ENCODE results near the gene MCU.

MCU gene

GRCh38 chr10:72793752-72794151, 101.8 kb downstream of the MCU start:
- Histone ChIP-seq H3K36me3 (ENCODE audit: control insufficient read depth in 5 of 5, insufficient read depth in 5 of 5, low read length in 5 of 5) (peaks cover 0 to 4% (median 0%) of the 10 kb centered on the region in 5 donors), H3K9me3 (ENCODE audit: control insufficient read depth in 5 of 5, low read length in 5 of 5) (no peaks in the 10 kb centered on the region), H3K9ac (ENCODE audit: low read length in 5 of 5) (no peak overlapping the region), H3K27me3 (ENCODE audit: control insufficient read depth in 5 of 5, insufficient read depth in 4 of 5, low read length in 5 of 5) (no peaks in the 10 kb centered on the region), H3K4me1 (ENCODE audit: control insufficient read depth in 5 of 5, insufficient read depth in 5 of 5, low read length in 5 of 5) (peaks cover 0 to 9% (median 0%) of the 10 kb centered on the region in 5 donors), H3K4me3 (ENCODE audit: low read depth in 1 of 5, low read length in 5 of 5) (no peak overlapping the region), H3K27ac (ENCODE audit: low read depth, low read length) (peak overlapping the region; percentile 54)

GRCh38 chr10:72794260-72794659, 102.3 kb downstream of the MCU start:
- H3K27me3 ChIP-seq (ENCODE audit: control insufficient read depth in 5 of 5, insufficient read depth in 4 of 5, low read length in 5 of 5): no peaks in the 10 kb centered on the region
- H3K4me3 ChIP-seq (ENCODE audit: low read depth in 1 of 5, low read length in 5 of 5): no peak overlapping the region
- peaks cover 0 to 9% (median 0%) of the 10 kb centered on the region in 5 donors for H3K4me1 ChIP-seq (ENCODE audit: control insufficient read depth in 5 of 5, insufficient read depth in 5 of 5, low read length in 5 of 5)
- H3K36me3 ChIP-seq (ENCODE audit: control insufficient read depth in 5 of 5, insufficient read depth in 5 of 5, low read length in 5 of 5): peaks cover 0 to 4% (median 0%) of the 10 kb centered on the region in 5 donors
- peak overlapping the region; percentile 54 for H3K27ac ChIP-seq (ENCODE audit: low read depth, low read length)
- no peaks in the 10 kb centered on the region for H3K9me3 ChIP-seq (ENCODE audit: control insufficient read depth in 5 of 5, low read length in 5 of 5)
- no peak overlapping the region for H3K9ac ChIP-seq (ENCODE audit: low read length in 5 of 5)

- H3K4me3 ChIP-seq (ENCODE audit: low read depth in 1 of 5, low read length in 5 of 5): no peak overlapping the region
Observed at GRCh38 chr10:72796042-72796441, 104.1 kb downstream of the MCU start.

GRCh38 chr10:72796538-72796937, 104.6 kb downstream of the MCU start:
- Histone ChIP-seq H3K27me3 (ENCODE audit: control insufficient read depth in 5 of 5, insufficient read depth in 4 of 5, low read length in 5 of 5) (no peaks in the 10 kb centered on the region), H3K27ac (ENCODE audit: low read depth, low read length) (no peak overlapping the region), H3K9me3 (ENCODE audit: control insufficient read depth in 5 of 5, low read length in 5 of 5) (no peaks in the 10 kb centered on the region), H3K9ac (ENCODE audit: low read length in 5 of 5) (no peak overlapping the region), H3K4me1 (ENCODE audit: control insufficient read depth in 5 of 5, insufficient read depth in 5 of 5, low read length in 5 of 5) (peaks cover 0 to 12% (median 0%) of the 10 kb centered on the region in 5 donors), H3K36me3 (ENCODE audit: control insufficient read depth in 5 of 5, insufficient read depth in 5 of 5, low read length in 5 of 5) (peaks cover 0 to 4% (median 0%) of the 10 kb centered on the region in 5 donors), H3K4me3 (ENCODE audit: low read depth in 1 of 5, low read length in 5 of 5) (no peak overlapping the region)

More at GRCh38 chr10:72796042-72796441, 104.1 kb downstream of the MCU start:
- no peaks in the 10 kb centered on the region for H3K9me3 ChIP-seq (ENCODE audit: control insufficient read depth in 5 of 5, low read length in 5 of 5)
- no peaks in the 10 kb centered on the region for H3K27me3 ChIP-seq (ENCODE audit: control insufficient read depth in 5 of 5, insufficient read depth in 4 of 5, low read length in 5 of 5)
- no peak overlapping the region for H3K9ac ChIP-seq (ENCODE audit: low read length in 5 of 5)
- no peak overlapping the region for H3K27ac ChIP-seq (ENCODE audit: low read depth, low read length)
- H3K36me3 ChIP-seq (ENCODE audit: control insufficient read depth in 5 of 5, insufficient read depth in 5 of 5, low read length in 5 of 5): peaks cover 0 to 4% (median 0%) of the 10 kb centered on the region in 5 donors
- H3K4me1 ChIP-seq (ENCODE audit: control insufficient read depth in 5 of 5, insufficient read depth in 5 of 5, low read length in 5 of 5): peaks cover 0 to 9% (median 0%) of the 10 kb centered on the region in 5 donors

- Histone ChIP-seq H3K9me3 (ENCODE audit: control insufficient read depth in 5 of 5, low read length in 5 of 5) (no peaks in the 10 kb centered on the region), H3K36me3 (ENCODE audit: control insufficient read depth in 5 of 5, insufficient read depth in 5 of 5, low read length in 5 of 5) (no peaks in the 10 kb centered on the region), H3K27me3 (ENCODE audit: control insufficient read depth in 5 of 5, insufficient read depth in 4 of 5, low read length in 5 of 5) (no peaks in the 10 kb centered on the region), H3K4me1 (ENCODE audit: control insufficient read depth in 5 of 5, insufficient read depth in 5 of 5, low read length in 5 of 5) (peaks cover 0 to 19% (median 2%) of the 10 kb centered on the region in 5 donors), H3K4me3 (ENCODE audit: low read depth in 1 of 5, low read length in 5 of 5) (no peak overlapping the region), H3K9ac (ENCODE audit: low read length in 5 of 5) (no peak overlapping the region), H3K27ac (ENCODE audit: low read depth, low read length) (no peak overlapping the region)
Observed at GRCh38 chr10:72800000-72800740, 108.2 kb downstream of the MCU start.

- no peaks in the 10 kb centered on the region for H3K27me3 ChIP-seq (ENCODE audit: control insufficient read depth in 5 of 5, insufficient read depth in 4 of 5, low read length in 5 of 5)
- no peaks in the 10 kb centered on the region for H3K36me3 ChIP-seq (ENCODE audit: control insufficient read depth in 5 of 5, insufficient read depth in 5 of 5, low read length in 5 of 5)
- H3K9me3 ChIP-seq (ENCODE audit: control insufficient read depth in 5 of 5, low read length in 5 of 5): no peaks in the 10 kb centered on the region
- no peak overlapping the region for H3K4me3 ChIP-seq (ENCODE audit: low read depth in 1 of 5, low read length in 5 of 5)
- no peak overlapping the region for H3K27ac ChIP-seq (ENCODE audit: low read depth, low read length)
- no peak overlapping the region for H3K9ac ChIP-seq (ENCODE audit: low read length in 5 of 5)
- peaks cover 0 to 19% (median 2%) of the 10 kb centered on the region in 5 donors for H3K4me1 ChIP-seq (ENCODE audit: control insufficient read depth in 5 of 5, insufficient read depth in 5 of 5, low read length in 5 of 5)
Observed at GRCh38 chr10:72800741-72801092, 108.8 kb downstream of the MCU start.

GRCh38 chr10:72801263-72801868, 109.4 kb downstream of the MCU start:
- H3K9me3 ChIP-seq (ENCODE audit: control insufficient read depth in 5 of 5, low read length in 5 of 5): no peaks in the 10 kb centered on the region
- no peak overlapping the region for H3K27ac ChIP-seq (ENCODE audit: low read depth, low read length)
- no peak overlapping the region for H3K9ac ChIP-seq (ENCODE audit: low read length in 5 of 5)
- H3K4me1 ChIP-seq (ENCODE audit: control insufficient read depth in 5 of 5, insufficient read depth in 5 of 5, low read length in 5 of 5): peaks cover 0 to 19% (median 2%) of the 10 kb centered on the region in 5 donors
- H3K27me3 ChIP-seq (ENCODE audit: control insufficient read depth in 5 of 5, insufficient read depth in 4 of 5, low read length in 5 of 5): no peaks in the 10 kb centered on the region
- H3K4me3 ChIP-seq (ENCODE audit: low read depth in 1 of 5, low read length in 5 of 5): no peak overlapping the region
- no peaks in the 10 kb centered on the region for H3K36me3 ChIP-seq (ENCODE audit: control insufficient read depth in 5 of 5, insufficient read depth in 5 of 5, low read length in 5 of 5)

- H3K27ac ChIP-seq (ENCODE audit: low read depth, low read length): peak overlapping the region; percentile 70
- no peaks in the 10 kb centered on the region for H3K27me3 ChIP-seq (ENCODE audit: control insufficient read depth in 5 of 5, insufficient read depth in 4 of 5, low read length in 5 of 5)
- no peak overlapping the region for H3K9ac ChIP-seq (ENCODE audit: low read length in 5 of 5)
- peak overlapping the region in 1 of 5 donors; percentile 55 for H3K4me3 ChIP-seq (ENCODE audit: low read depth in 1 of 5, low read length in 5 of 5)
- H3K4me1 ChIP-seq (ENCODE audit: control insufficient read depth in 5 of 5, insufficient read depth in 5 of 5, low read length in 5 of 5): peaks cover 0 to 19% (median 2%) of the 10 kb centered on the region in 5 donors
- no peaks in the 10 kb centered on the region for H3K36me3 ChIP-seq (ENCODE audit: control insufficient read depth in 5 of 5, insufficient read depth in 5 of 5, low read length in 5 of 5)
- H3K9me3 ChIP-seq (ENCODE audit: control insufficient read depth in 5 of 5, low read length in 5 of 5): no peaks in the 10 kb centered on the region
Observed at GRCh38 chr10:72802332-72802731, 110.4 kb downstream of the MCU start.

- H3K9ac ChIP-seq (ENCODE audit: low read length in 5 of 5): peak overlapping the region in 1 of 5 donors; percentile 3
- no peaks in the 10 kb centered on the region for H3K27me3 ChIP-seq (ENCODE audit: control insufficient read depth in 5 of 5, insufficient read depth in 4 of 5, low read length in 5 of 5)
- H3K4me3 ChIP-seq (ENCODE audit: low read depth in 1 of 5, low read length in 5 of 5): peak overlapping the region in 2 of 5 donors; percentile 15 to 55
- no peaks in the 10 kb centered on the region for H3K9me3 ChIP-seq (ENCODE audit: control insufficient read depth in 5 of 5, low read length in 5 of 5)
- H3K36me3 ChIP-seq (ENCODE audit: control insufficient read depth in 5 of 5, insufficient read depth in 5 of 5, low read length in 5 of 5): no peaks in the 10 kb centered on the region
- peak overlapping the region; percentile 70 for H3K27ac ChIP-seq (ENCODE audit: low read depth, low read length)
- H3K4me1 ChIP-seq (ENCODE audit: control insufficient read depth in 5 of 5, insufficient read depth in 5 of 5, low read length in 5 of 5): peaks cover 0 to 19% (median 2%) of the 10 kb centered on the region in 5 donors
Observed at GRCh38 chr10:72802763-72803505, 111.0 kb downstream of the MCU start.

- Histone ChIP-seq H3K4me3 (ENCODE audit: low read depth in 1 of 5, low read length in 5 of 5) (no peak overlapping the region), H3K27ac (ENCODE audit: low read depth, low read length) (no peak overlapping the region), H3K9ac (ENCODE audit: low read length in 5 of 5) (no peak overlapping the region), H3K27me3 (ENCODE audit: control insufficient read depth in 5 of 5, insufficient read depth in 4 of 5, low read length in 5 of 5) (no peaks in the 10 kb centered on the region), H3K4me1 (ENCODE audit: control insufficient read depth in 5 of 5, insufficient read depth in 5 of 5, low read length in 5 of 5) (peaks cover 0 to 18% (median 4%) of the 10 kb centered on the region in 5 donors), H3K9me3 (ENCODE audit: control insufficient read depth in 5 of 5, low read length in 5 of 5) (no peaks in the 10 kb centered on the region), H3K36me3 (ENCODE audit: control insufficient read depth in 5 of 5, insufficient read depth in 5 of 5, low read length in 5 of 5) (no peaks in the 10 kb centered on the region)
Observed at GRCh38 chr10:72808001-72808400, 116.1 kb downstream of the MCU start.
